ENCODE results near the gene GAA.
A peak's percentile ranks its signal among the peaks of the same experiment; 100 is the strongest.

Gene GAA

GRCh38 chr17:80061421-80061820 lies 40.0 kb upstream of the GAA start:
- Histone ChIP-seq H3K4me3 (no peak overlapping the region), H3K27ac (no peak overlapping the region)
- no peak for DNase-seq (ENCODE audit: low spot score)
- no peak for TF ChIP-seq CTCF (IDR thresholded peaks at IDR 0.05)

- DNase-seq (ENCODE audit: low spot score), result no peak
- H3K4me3 ChIP-seq, result no peak overlapping the region
- peak overlapping the region in 1 of 2 donors; percentile 78 for H3K27ac ChIP-seq
- no peak for TF ChIP-seq CTCF (IDR thresholded peaks at IDR 0.05)
These were observed 37.4 kb upstream of the GAA start for GRCh38 chr17:80063830-80064585.

- H3K4me3 ChIP-seq, result no peak overlapping the region
- H3K27ac ChIP-seq, result peak overlapping the region in 1 of 2 donors; percentile 78
- DNase-seq (ENCODE audit: low spot score), result no peak
- no peak for TF ChIP-seq CTCF (IDR thresholded peaks at IDR 0.05)
These were observed 36.7 kb upstream of the GAA start for GRCh38 chr17:80064696-80065095.

- TF ChIP-seq CTCF (IDR thresholded peaks at IDR 0.05), result no peak
- no peak for DNase-seq (ENCODE audit: low spot score)
- H3K27ac ChIP-seq, result no peak overlapping the region
- H3K4me3 ChIP-seq, result no peak overlapping the region
These were observed 35.8 kb upstream of the GAA start for GRCh38 chr17:80065478-80066170.

GRCh38 chr17:80067393-80067986 lies 33.9 kb upstream of the GAA start:
- DNase-seq (ENCODE audit: low spot score), result no peak
- H3K27ac ChIP-seq, result no peak overlapping the region
- H3K4me3 ChIP-seq, result no peak overlapping the region
- TF ChIP-seq CTCF (IDR thresholded peaks at IDR 0.05), result no peak

- Histone ChIP-seq H3K4me3 (peak overlapping the region; percentile 14), H3K27ac (peak overlapping the region in 1 of 2 donors; percentile 75)
- DNase-seq (ENCODE audit: low spot score), result no peak
- no peak for TF ChIP-seq CTCF (IDR thresholded peaks at IDR 0.05)
These were observed 32.8 kb upstream of the GAA start for GRCh38 chr17:80068301-80069222.
